T-helper 2 cell treated with Interferon-gamma antibody and Interleukin-4, amounts not matched to agents 5 μg/mL and 100 μg/mL, for 36 hours (primary cell): ENCODE measurements around the gene PTPN9.
A peak's percentile ranks its signal among the peaks of the same experiment; 100 is the strongest.

Source experiments
- DNase-seq: peaks from one replicate; pipeline ENCODE4 v3.0.0; 2021; ENCODE audit warnings: low spot score
- H3K27ac Mint-ChIP-seq: one replicate; pipeline ENCODE4 v1.8.0; 2021; ENCODE audit warnings: mild to moderate bottlenecking, mixed read lengths
- H3K27me3 Mint-ChIP-seq: one replicate; pipeline ENCODE4 v1.8.0; 2021; ENCODE audit warnings: low read depth, mixed read lengths
- H3K36me3 Mint-ChIP-seq: one replicate; pipeline ENCODE4 v1.8.0; 2021; ENCODE audit warnings: low read depth, mixed read lengths
- H3K4me1 Mint-ChIP-seq: one replicate; pipeline ENCODE4 v1.8.0; 2021; ENCODE audit warnings: low read depth, mixed read lengths
- H3K4me3 Mint-ChIP-seq: one replicate; pipeline ENCODE4 v1.8.0; 2022; ENCODE audit warnings: mild to moderate bottlenecking, moderate library complexity, mixed read lengths
- H3K9me3 Mint-ChIP-seq: one replicate; pipeline ENCODE4 v1.8.0; 2021; ENCODE audit warnings: mixed read lengths

The PTPN9 gene

DNA sequence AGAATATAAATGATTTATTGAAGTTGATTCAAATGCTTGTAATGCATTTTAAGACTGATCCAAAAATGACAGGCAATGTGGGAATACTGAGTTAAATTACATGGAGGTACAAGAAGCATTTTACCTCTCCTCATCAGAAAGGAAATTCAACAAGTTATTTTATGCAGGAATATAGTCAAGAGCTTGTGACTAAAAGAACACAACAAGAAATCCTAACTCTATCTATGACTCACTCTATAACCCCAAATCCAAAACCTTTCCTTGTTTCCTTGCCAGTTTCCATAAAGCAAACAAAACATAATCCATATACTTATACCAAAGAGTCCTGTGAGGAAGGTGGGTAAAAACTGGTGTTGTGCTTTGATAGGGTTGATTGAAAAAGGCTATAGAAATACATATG is 158.4 kb downstream of the PTPN9 start:
- Mint-ChIP-seq H3K27me3 (no peaks in the 10 kb centered on the region), H3K9me3 (no peaks in the 10 kb centered on the region), H3K4me1 (peaks cover 10% of the 10 kb centered on the region), H3K27ac (no peak overlapping the region), H3K36me3 (peaks cover 32% of the 10 kb centered on the region), H3K4me3 (no peak overlapping the region)
- DNase-seq = no peak

DNA sequence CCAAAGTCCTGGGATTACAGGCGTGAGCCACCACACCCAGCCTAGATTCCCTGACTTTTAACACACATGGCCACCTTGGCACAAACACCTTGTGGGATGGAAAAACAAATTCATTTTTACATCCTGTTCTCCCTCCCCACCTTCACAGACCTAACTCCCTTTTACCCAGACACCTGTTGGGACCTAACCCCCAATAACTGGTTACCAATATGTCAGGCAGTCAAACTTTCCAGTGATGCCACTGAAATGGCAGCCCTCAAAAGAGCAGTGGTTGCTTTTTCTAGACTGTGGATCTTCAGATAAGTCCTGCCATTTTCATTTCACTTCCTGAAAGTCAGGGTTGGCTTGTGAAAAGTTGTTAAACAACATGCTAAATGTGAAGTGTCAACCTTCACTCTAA is 162.5 kb downstream of the PTPN9 start:
- Mint-ChIP-seq H3K27ac (peak overlapping the region; percentile 49), H3K36me3 (peaks cover 41% of the 10 kb centered on the region), H3K4me1 (peaks cover 16% of the 10 kb centered on the region), H3K27me3 (no peaks in the 10 kb centered on the region), H3K9me3 (no peaks in the 10 kb centered on the region), H3K4me3 (no peak overlapping the region)
- DNase-seq = peak; percentile 6
